Activated naive CD4-positive, alpha-beta T cell treated with anti-CD3 and anti-CD28 coated beads, Interleukin-2, amount 50 U/mL, for 24 hours (primary cell): Measurements from ENCODE around the gene NDEL1.
A peak's percentile ranks its signal among the peaks of the same experiment; 100 is the strongest.

ENCODE experiments used
- H3K27ac Mint-ChIP-seq: one replicate; pipeline ENCODE4 v1.8.0; 2021; ENCODE audit warnings: mild to moderate bottlenecking, mixed read lengths
- H3K27me3 Mint-ChIP-seq: one replicate; pipeline ENCODE4 v1.8.0; 2021; ENCODE audit warnings: mixed read lengths
- H3K36me3 Mint-ChIP-seq: one replicate; pipeline ENCODE4 v1.8.0; 2021; ENCODE audit warnings: mixed read lengths
- H3K4me1 Mint-ChIP-seq: one replicate; pipeline ENCODE4 v1.8.0; 2021; ENCODE audit warnings: mixed read lengths
- H3K4me3 Mint-ChIP-seq: one replicate; pipeline ENCODE4 v1.8.0; 2021; ENCODE audit warnings: mild to moderate bottlenecking, mixed read lengths
- H3K9me3 Mint-ChIP-seq: one replicate; pipeline ENCODE4 v1.8.0; 2021; ENCODE audit warnings: mixed read lengths

NDEL1 gene

GRCh38 chr17:8408371-8408770, 27.3 kb upstream of the NDEL1 start:
- Mint-ChIP-seq H3K4me1 (peaks cover 12% of the 10 kb centered on the region), H3K27me3 (peaks cover 2% of the 10 kb centered on the region), H3K4me3 (no peak overlapping the region), H3K9me3 (no peaks in the 10 kb centered on the region), H3K27ac (no peak overlapping the region), H3K36me3 (no peaks in the 10 kb centered on the region)

GRCh38 chr17:8409966-8410882, 25.5 kb upstream of the NDEL1 start:
- Mint-ChIP-seq H3K4me3 (no peak overlapping the region), H3K4me1 (peaks cover 12% of the 10 kb centered on the region)

GRCh38 chr17:8410883-8411238, 24.8 kb upstream of the NDEL1 start:
- Mint-ChIP-seq H3K4me1 (peaks cover 12% of the 10 kb centered on the region), H3K27ac (no peak overlapping the region), H3K4me3 (no peak overlapping the region), H3K27me3 (peaks cover 2% of the 10 kb centered on the region), H3K9me3 (no peaks in the 10 kb centered on the region), H3K36me3 (no peaks in the 10 kb centered on the region)

More at GRCh38 chr17:8409966-8410882, 25.5 kb upstream of the NDEL1 start:
- no peak overlapping the region for H3K27ac Mint-ChIP-seq
- no peaks in the 10 kb centered on the region for H3K36me3 Mint-ChIP-seq
- H3K9me3 Mint-ChIP-seq: no peaks in the 10 kb centered on the region
- H3K27me3 Mint-ChIP-seq: peaks cover 2% of the 10 kb centered on the region

- Mint-ChIP-seq H3K27me3 (peaks cover 6% of the 10 kb centered on the region), H3K27ac (no peak overlapping the region), H3K4me1 (peaks cover 12% of the 10 kb centered on the region), H3K9me3 (no peaks in the 10 kb centered on the region), H3K4me3 (no peak overlapping the region), H3K36me3 (no peaks in the 10 kb centered on the region)
Observed at GRCh38 chr17:8412089-8412488, 23.6 kb upstream of the NDEL1 start.

GRCh38 chr17:8413328-8413727, 22.4 kb upstream of the NDEL1 start:
- Mint-ChIP-seq H3K9me3 (no peaks in the 10 kb centered on the region), H3K4me3 (no peak overlapping the region), H3K27ac (no peak overlapping the region), H3K4me1 (peaks cover 12% of the 10 kb centered on the region), H3K36me3 (no peaks in the 10 kb centered on the region), H3K27me3 (peaks cover 7% of the 10 kb centered on the region)

GRCh38 chr17:8413938-8414337, 21.7 kb upstream of the NDEL1 start:
- Mint-ChIP-seq H3K9me3 (no peaks in the 10 kb centered on the region), H3K27ac (no peak overlapping the region), H3K27me3 (peaks cover 8% of the 10 kb centered on the region), H3K4me3 (no peak overlapping the region), H3K36me3 (no peaks in the 10 kb centered on the region), H3K4me1 (peaks cover 12% of the 10 kb centered on the region)

- H3K27me3 Mint-ChIP-seq: peaks cover 12% of the 10 kb centered on the region
Observed at GRCh38 chr17:8417806-8418205, 17.9 kb upstream of the NDEL1 start.

GRCh38 chr17:8418471-8418870, 17.2 kb upstream of the NDEL1 start:
- Mint-ChIP-seq H3K4me1 (no peaks in the 10 kb centered on the region), H3K27me3 (peaks cover 14% of the 10 kb centered on the region), H3K27ac (no peak overlapping the region), H3K4me3 (no peak overlapping the region), H3K36me3 (no peaks in the 10 kb centered on the region), H3K9me3 (no peaks in the 10 kb centered on the region)

More at GRCh38 chr17:8417806-8418205, 17.9 kb upstream of the NDEL1 start:
- peaks cover 4% of the 10 kb centered on the region for H3K4me1 Mint-ChIP-seq
- no peaks in the 10 kb centered on the region for H3K9me3 Mint-ChIP-seq
- no peaks in the 10 kb centered on the region for H3K36me3 Mint-ChIP-seq
- H3K4me3 Mint-ChIP-seq: no peak overlapping the region
- no peak overlapping the region for H3K27ac Mint-ChIP-seq

GRCh38 chr17:8419305-8419704, 16.4 kb upstream of the NDEL1 start:
- Mint-ChIP-seq H3K27me3 (peaks cover 16% of the 10 kb centered on the region), H3K4me3 (no peak overlapping the region), H3K9me3 (no peaks in the 10 kb centered on the region), H3K36me3 (no peaks in the 10 kb centered on the region), H3K27ac (no peak overlapping the region), H3K4me1 (no peaks in the 10 kb centered on the region)

- peaks cover 18% of the 10 kb centered on the region for H3K27me3 Mint-ChIP-seq
- H3K4me3 Mint-ChIP-seq: no peak overlapping the region
- H3K27ac Mint-ChIP-seq: no peak overlapping the region
- no peaks in the 10 kb centered on the region for H3K9me3 Mint-ChIP-seq
- no peaks in the 10 kb centered on the region for H3K4me1 Mint-ChIP-seq
- H3K36me3 Mint-ChIP-seq: no peaks in the 10 kb centered on the region
Observed at GRCh38 chr17:8420041-8420934, 15.4 kb upstream of the NDEL1 start.

- peaks cover 18% of the 10 kb centered on the region for H3K27me3 Mint-ChIP-seq
- no peak overlapping the region for H3K27ac Mint-ChIP-seq
- no peaks in the 10 kb centered on the region for H3K9me3 Mint-ChIP-seq
- H3K36me3 Mint-ChIP-seq: no peaks in the 10 kb centered on the region
- no peaks in the 10 kb centered on the region for H3K4me1 Mint-ChIP-seq
- H3K4me3 Mint-ChIP-seq: no peak overlapping the region
Observed at GRCh38 chr17:8421571-8421970, 14.1 kb upstream of the NDEL1 start.

GRCh38 chr17:8426094-8426720, 9.5 kb upstream of the NDEL1 start:
- peaks cover 6% of the 10 kb centered on the region for H3K27me3 Mint-ChIP-seq
- no peaks in the 10 kb centered on the region for H3K9me3 Mint-ChIP-seq
- no peak overlapping the region for H3K27ac Mint-ChIP-seq
- no peak overlapping the region for H3K4me3 Mint-ChIP-seq
- H3K36me3 Mint-ChIP-seq: no peaks in the 10 kb centered on the region
- H3K4me1 Mint-ChIP-seq: no peaks in the 10 kb centered on the region

GRCh38 chr17:8426802-8427201, 8.9 kb upstream of the NDEL1 start:
- peaks cover 6% of the 10 kb centered on the region for H3K27me3 Mint-ChIP-seq
- no peak overlapping the region for H3K4me3 Mint-ChIP-seq

GRCh38 chr17:8430966-8431365, 4.7 kb upstream of the NDEL1 start:
- Mint-ChIP-seq H3K4me1 (peaks cover 4% of the 10 kb centered on the region), H3K27me3 (no peaks in the 10 kb centered on the region), H3K4me3 (no peak overlapping the region), H3K27ac (no peak overlapping the region), H3K36me3 (no peaks in the 10 kb centered on the region), H3K9me3 (no peaks in the 10 kb centered on the region)

More at GRCh38 chr17:8426802-8427201, 8.9 kb upstream of the NDEL1 start:
- Mint-ChIP-seq H3K9me3 (no peaks in the 10 kb centered on the region), H3K36me3 (no peaks in the 10 kb centered on the region), H3K4me1 (no peaks in the 10 kb centered on the region), H3K27ac (no peak overlapping the region)

GRCh38 chr17:8436169-8436843, 622 bp downstream of the NDEL1 start:
- Mint-ChIP-seq H3K27ac (peak overlapping the region; percentile 94), H3K9me3 (no peaks in the 10 kb centered on the region), H3K4me1 (peaks cover 47% of the 10 kb centered on the region), H3K27me3 (no peaks in the 10 kb centered on the region), H3K36me3 (peaks cover 5% of the 10 kb centered on the region), H3K4me3 (peak overlapping the region; percentile 99)
